Measurements from ENCODE around the gene ANKRD6.
"Not testable (repeated sequence)": the region's sequence is repeated elsewhere in the genome, so short reads cannot be mapped to it uniquely, and the experiment has no call there.

The ANKRD6 gene

DNA sequence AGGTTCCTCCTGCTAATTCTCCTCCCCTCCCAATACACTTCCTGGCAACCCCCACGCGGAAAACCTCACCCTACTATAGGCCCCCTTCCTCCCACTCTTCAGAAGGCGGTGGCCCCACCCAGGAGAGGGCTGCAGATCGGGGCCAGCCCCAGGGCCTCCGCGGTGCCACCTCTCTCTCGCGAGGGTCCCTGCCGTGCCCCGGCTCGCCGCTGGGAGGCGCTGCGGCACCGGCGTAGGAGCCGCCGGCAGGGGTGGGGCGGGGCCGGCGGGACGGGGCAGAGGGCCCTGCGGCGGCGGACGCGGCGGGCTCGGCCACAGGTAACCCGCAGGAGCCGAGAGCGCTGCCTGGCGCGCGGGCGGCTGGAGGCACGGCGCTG is at the start of gene ANKRD6:
ANKRD6 (plus strand) TSS at position 278 of the 377 bp plus-strand sequence. CDS start 133,825 bp downstream, outside the sequence.
- Histone ChIP-seq H3K4me3 (ENCODE audit: low read depth in 1 of 5, low read length in 5 of 5) (peak within 1 kb of the TSS; percentile 68 to 80 (median 70)), H3K9me3 (ENCODE audit: control insufficient read depth in 5 of 5, low read length in 5 of 5) (no peaks in the 10 kb centered on the region), H3K27me3 (ENCODE audit: control insufficient read depth in 5 of 5, insufficient read depth in 4 of 5, low read length in 5 of 5) (peaks cover 0 to 3% (median 0%) of the 10 kb centered on the region in 5 donors), H3K36me3 (ENCODE audit: control insufficient read depth in 5 of 5, insufficient read depth in 5 of 5, low read length in 5 of 5) (no peaks in the 10 kb centered on the region), H3K27ac (ENCODE audit: low read depth, low read length) (no peak within 1 kb of the TSS), H3K4me1 (ENCODE audit: control insufficient read depth in 5 of 5, insufficient read depth in 5 of 5, low read length in 5 of 5) (peaks cover 0 to 16% (median 15%) of the 10 kb centered on the region in 5 donors), H3K9ac (ENCODE audit: low read length in 5 of 5) (peak within 1 kb of the TSS in 4 of 5 donors; percentile 70 to 80 (median 75))

DNA sequence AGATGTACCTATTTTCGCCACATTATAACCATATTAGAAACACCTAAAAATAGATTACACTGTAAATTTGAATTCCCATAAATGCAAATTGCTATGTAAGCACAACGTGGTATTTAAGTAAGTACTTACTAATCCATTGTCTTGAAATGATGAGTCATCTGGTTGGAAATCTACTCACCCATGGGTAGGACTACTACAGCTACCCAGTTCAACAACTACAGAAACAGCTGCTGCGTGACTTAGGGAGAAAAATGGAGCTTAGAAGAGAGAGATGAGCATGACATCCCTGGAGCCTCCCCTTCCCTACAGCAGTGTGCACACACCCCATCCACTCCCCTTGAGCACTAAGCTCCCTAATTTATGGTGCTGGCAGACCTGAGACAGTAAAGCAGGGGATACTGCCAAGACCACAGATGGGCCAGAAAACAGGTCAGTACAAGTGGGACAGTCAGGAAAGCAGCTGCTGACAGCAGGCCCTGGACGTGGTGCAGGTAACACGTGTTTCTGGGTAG is 47.7 kb upstream of the ANKRD6 start:
- Histone ChIP-seq H3K27ac (ENCODE audit: low read depth, low read length) (no peak overlapping the region), H3K4me3 (ENCODE audit: low read depth in 1 of 5, low read length in 5 of 5) (no peak overlapping the region), H3K27me3 (ENCODE audit: control insufficient read depth in 5 of 5, insufficient read depth in 4 of 5, low read length in 5 of 5) (no peaks in the 10 kb centered on the region), H3K4me1 (ENCODE audit: control insufficient read depth in 5 of 5, insufficient read depth in 5 of 5, low read length in 5 of 5) (no peaks in the 10 kb centered on the region), H3K9me3 (ENCODE audit: control insufficient read depth in 5 of 5, low read length in 5 of 5) (no peaks in the 10 kb centered on the region), H3K36me3 (ENCODE audit: control insufficient read depth in 5 of 5, insufficient read depth in 5 of 5, low read length in 5 of 5) (peaks cover 0 to 4% (median 0%) of the 10 kb centered on the region in 5 donors), H3K9ac (ENCODE audit: low read length in 5 of 5) (no peak overlapping the region)

DNA sequence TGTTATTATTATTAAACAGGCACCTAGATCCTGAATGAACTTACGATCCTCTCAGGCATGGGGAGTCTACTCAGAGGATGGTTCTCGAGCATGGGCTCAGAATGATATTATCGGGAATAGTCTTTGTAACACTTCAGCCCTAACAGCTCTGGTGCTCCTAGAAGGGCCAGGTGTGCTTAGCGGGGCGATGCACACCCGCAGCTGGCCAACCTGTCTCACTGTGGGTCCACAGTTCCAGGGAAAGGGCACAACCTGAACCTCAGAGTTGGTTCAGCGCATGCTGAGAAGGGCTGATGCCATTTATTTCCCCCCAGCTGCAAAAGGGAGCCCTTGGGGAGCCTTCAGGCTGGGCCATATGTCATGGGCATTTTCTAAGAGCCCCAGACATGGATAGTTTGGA is 47.1 kb upstream of the ANKRD6 start:
- Histone ChIP-seq H3K36me3 (ENCODE audit: control insufficient read depth in 5 of 5, insufficient read depth in 5 of 5, low read length in 5 of 5) (peaks cover 0 to 4% (median 0%) of the 10 kb centered on the region in 5 donors), H3K4me3 (ENCODE audit: low read depth in 1 of 5, low read length in 5 of 5) (no peak overlapping the region), H3K9me3 (ENCODE audit: control insufficient read depth in 5 of 5, low read length in 5 of 5) (no peaks in the 10 kb centered on the region), H3K4me1 (ENCODE audit: control insufficient read depth in 5 of 5, insufficient read depth in 5 of 5, low read length in 5 of 5) (no peaks in the 10 kb centered on the region), H3K27me3 (ENCODE audit: control insufficient read depth in 5 of 5, insufficient read depth in 4 of 5, low read length in 5 of 5) (no peaks in the 10 kb centered on the region), H3K9ac (ENCODE audit: low read length in 5 of 5) (no peak overlapping the region), H3K27ac (ENCODE audit: low read depth, low read length) (no peak overlapping the region)

DNA sequence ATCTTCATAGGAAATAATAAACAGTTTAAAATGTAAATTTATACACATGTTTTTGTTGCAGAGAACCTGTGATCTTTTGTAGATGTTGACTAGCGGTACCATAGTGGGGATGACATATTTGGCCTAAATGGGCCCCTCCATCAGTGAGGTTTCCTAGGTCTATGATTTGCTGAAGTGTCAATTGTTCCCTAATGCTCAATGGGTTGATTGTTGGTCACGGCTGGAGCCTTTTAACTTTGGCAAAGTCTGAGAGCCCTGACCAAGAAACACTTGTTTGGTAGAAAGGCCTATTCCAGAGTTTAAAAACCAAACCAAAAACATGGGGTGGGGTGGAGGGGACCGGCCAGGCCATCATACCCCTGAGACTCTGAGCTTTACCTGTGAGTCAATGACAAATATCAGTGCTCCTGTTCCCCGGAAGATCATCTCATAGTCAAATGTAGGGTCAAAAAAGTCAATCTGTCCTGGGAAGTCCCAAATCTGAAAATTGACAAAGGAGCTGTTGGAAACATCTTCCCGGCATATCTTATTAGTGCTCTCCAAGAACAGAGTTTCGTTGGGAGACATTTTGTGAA is 45.9 kb upstream of the ANKRD6 start:
- Histone ChIP-seq H3K9ac (ENCODE audit: low read length in 5 of 5) (no peak overlapping the region), H3K27ac (ENCODE audit: low read depth, low read length) (no peak overlapping the region), H3K9me3 (ENCODE audit: control insufficient read depth in 5 of 5, low read length in 5 of 5) (no peaks in the 10 kb centered on the region), H3K36me3 (ENCODE audit: control insufficient read depth in 5 of 5, insufficient read depth in 5 of 5, low read length in 5 of 5) (peaks cover 0 to 4% (median 0%) of the 10 kb centered on the region in 5 donors), H3K27me3 (ENCODE audit: control insufficient read depth in 5 of 5, insufficient read depth in 4 of 5, low read length in 5 of 5) (no peaks in the 10 kb centered on the region), H3K4me3 (ENCODE audit: low read depth in 1 of 5, low read length in 5 of 5) (no peak overlapping the region), H3K4me1 (ENCODE audit: control insufficient read depth in 5 of 5, insufficient read depth in 5 of 5, low read length in 5 of 5) (no peaks in the 10 kb centered on the region)

DNA sequence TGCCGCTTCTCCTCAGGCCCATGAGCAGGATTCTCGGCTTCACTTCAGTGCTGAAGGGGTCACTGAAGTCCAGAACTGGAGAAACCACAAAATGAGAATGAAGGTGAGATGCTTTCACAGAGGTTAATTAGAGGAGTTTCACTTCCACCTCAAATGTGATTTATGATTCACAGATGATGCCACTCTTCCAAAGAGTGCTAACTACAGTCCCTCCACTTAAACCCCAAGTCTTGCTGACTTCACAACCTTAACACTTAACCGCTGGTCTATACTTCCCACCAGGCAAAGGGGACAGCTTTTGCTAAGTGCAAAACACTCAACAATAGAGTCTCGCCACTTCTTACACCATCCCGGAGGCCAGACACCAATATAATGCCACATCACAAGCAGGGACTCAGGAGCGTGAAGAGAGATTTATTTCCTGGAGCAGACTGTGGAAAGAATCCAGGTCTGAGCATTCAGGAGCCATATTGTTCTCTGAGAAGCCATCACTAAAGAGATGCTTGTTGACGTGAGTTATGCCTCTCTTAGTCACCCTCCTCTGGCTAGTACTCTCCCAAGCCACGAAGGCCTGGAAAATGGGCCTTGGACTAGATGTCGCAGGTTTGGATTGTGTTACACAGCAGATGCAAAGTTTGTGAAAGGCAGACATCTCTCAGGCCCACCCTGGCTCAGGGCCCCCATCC is 45.3 kb upstream of the ANKRD6 start:
- peaks cover 0 to 4% (median 0%) of the 10 kb centered on the region in 5 donors for H3K36me3 ChIP-seq (ENCODE audit: control insufficient read depth in 5 of 5, insufficient read depth in 5 of 5, low read length in 5 of 5)
- H3K27ac ChIP-seq (ENCODE audit: low read depth, low read length): no peak overlapping the region
- H3K27me3 ChIP-seq (ENCODE audit: control insufficient read depth in 5 of 5, insufficient read depth in 4 of 5, low read length in 5 of 5): no peaks in the 10 kb centered on the region
- H3K4me1 ChIP-seq (ENCODE audit: control insufficient read depth in 5 of 5, insufficient read depth in 5 of 5, low read length in 5 of 5): no peaks in the 10 kb centered on the region
- H3K4me3 ChIP-seq (ENCODE audit: low read depth in 1 of 5, low read length in 5 of 5): no peak overlapping the region
- H3K9ac ChIP-seq (ENCODE audit: low read length in 5 of 5): no peak overlapping the region
- H3K9me3 ChIP-seq (ENCODE audit: control insufficient read depth in 5 of 5, low read length in 5 of 5): no peaks in the 10 kb centered on the region

DNA sequence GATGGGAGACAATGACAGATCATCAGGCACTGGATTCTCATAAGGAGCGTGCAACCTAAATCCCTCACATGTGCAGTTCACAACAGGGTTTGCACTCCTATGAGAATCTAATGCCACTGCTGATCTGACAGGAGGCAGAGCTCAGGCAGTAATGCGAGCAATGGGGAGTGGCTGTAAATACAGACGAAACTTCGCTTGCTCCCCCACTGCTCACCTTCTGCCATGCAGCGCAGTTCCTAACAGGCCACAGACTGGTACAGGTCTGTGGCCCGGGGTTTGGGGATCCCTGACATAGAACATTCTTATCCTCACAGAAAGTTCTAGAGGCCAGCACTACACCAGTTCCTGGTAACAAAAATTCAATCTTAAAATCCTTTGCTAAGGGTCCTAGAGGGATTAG is 44.1 kb upstream of the ANKRD6 start:
- Histone ChIP-seq H3K4me1 (ENCODE audit: control insufficient read depth in 5 of 5, insufficient read depth in 5 of 5, low read length in 5 of 5) (no peaks in the 10 kb centered on the region), H3K27ac (ENCODE audit: low read depth, low read length) (no peak overlapping the region), H3K36me3 (ENCODE audit: control insufficient read depth in 5 of 5, insufficient read depth in 5 of 5, low read length in 5 of 5) (peaks cover 0 to 4% (median 0%) of the 10 kb centered on the region in 5 donors), H3K9me3 (ENCODE audit: control insufficient read depth in 5 of 5, low read length in 5 of 5) (peaks cover 0 to 6% (median 2%) of the 10 kb centered on the region in 5 donors), H3K27me3 (ENCODE audit: control insufficient read depth in 5 of 5, insufficient read depth in 4 of 5, low read length in 5 of 5) (no peaks in the 10 kb centered on the region), H3K4me3 (ENCODE audit: low read depth in 1 of 5, low read length in 5 of 5) (no peak overlapping the region), H3K9ac (ENCODE audit: low read length in 5 of 5) (no peak overlapping the region)

DNA sequence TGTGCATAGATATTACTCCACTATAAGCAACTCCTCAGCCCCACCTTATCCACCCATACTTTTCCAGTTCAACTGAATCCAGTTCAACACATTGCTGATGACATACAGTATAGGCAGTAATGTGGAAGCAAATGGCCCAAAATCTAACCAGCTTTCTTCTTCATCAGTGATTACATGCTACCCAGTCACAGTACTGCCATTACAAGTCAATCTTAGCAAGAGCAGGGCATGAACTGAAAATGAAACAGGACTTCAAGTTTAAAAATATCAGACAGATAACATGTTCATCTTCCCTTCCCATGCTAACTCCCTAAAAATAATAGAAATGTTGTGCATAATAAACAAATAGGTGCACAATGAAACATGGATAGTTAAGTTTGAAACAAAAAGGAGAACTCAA is 40.1 kb upstream of the ANKRD6 start:
- H3K27me3 ChIP-seq (ENCODE audit: control insufficient read depth in 5 of 5, insufficient read depth in 4 of 5, low read length in 5 of 5): no peaks in the 10 kb centered on the region
- no peak overlapping the region for H3K4me3 ChIP-seq (ENCODE audit: low read depth in 1 of 5, low read length in 5 of 5)
- peaks cover 0 to 6% (median 2%) of the 10 kb centered on the region in 5 donors for H3K9me3 ChIP-seq (ENCODE audit: control insufficient read depth in 5 of 5, low read length in 5 of 5)
- H3K9ac ChIP-seq (ENCODE audit: low read length in 5 of 5): no peak overlapping the region
- H3K27ac ChIP-seq (ENCODE audit: low read depth, low read length): no peak overlapping the region
- H3K4me1 ChIP-seq (ENCODE audit: control insufficient read depth in 5 of 5, insufficient read depth in 5 of 5, low read length in 5 of 5): no peaks in the 10 kb centered on the region
- H3K36me3 ChIP-seq (ENCODE audit: control insufficient read depth in 5 of 5, insufficient read depth in 5 of 5, low read length in 5 of 5): no peaks in the 10 kb centered on the region

DNA sequence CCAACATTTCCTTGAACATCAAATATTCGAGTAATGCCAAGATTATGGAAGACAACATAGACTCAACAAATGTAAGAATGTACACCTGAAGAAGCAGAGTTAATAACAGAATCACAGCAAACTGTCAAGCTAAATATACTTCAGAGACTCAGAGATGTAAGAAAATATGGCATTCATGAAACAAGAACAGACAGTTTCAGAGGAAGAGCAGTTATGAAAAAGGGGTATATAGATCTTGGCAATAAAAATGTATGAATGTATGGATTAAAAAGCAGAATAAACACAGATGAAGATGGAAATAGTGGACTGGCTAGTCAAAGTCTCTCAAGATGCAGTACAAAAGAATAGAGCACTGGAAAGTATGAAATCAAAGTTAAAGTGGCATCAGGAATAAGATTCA is 39.3 kb upstream of the ANKRD6 start:
- Histone ChIP-seq H3K4me3 (ENCODE audit: low read depth in 1 of 5, low read length in 5 of 5) (no peak overlapping the region), H3K9me3 (ENCODE audit: control insufficient read depth in 5 of 5, low read length in 5 of 5) (peaks cover 0 to 6% (median 2%) of the 10 kb centered on the region in 5 donors), H3K9ac (ENCODE audit: low read length in 5 of 5) (no peak overlapping the region), H3K27ac (ENCODE audit: low read depth, low read length) (no peak overlapping the region), H3K27me3 (ENCODE audit: control insufficient read depth in 5 of 5, insufficient read depth in 4 of 5, low read length in 5 of 5) (no peaks in the 10 kb centered on the region), H3K36me3 (ENCODE audit: control insufficient read depth in 5 of 5, insufficient read depth in 5 of 5, low read length in 5 of 5) (no peaks in the 10 kb centered on the region), H3K4me1 (ENCODE audit: control insufficient read depth in 5 of 5, insufficient read depth in 5 of 5, low read length in 5 of 5) (no peaks in the 10 kb centered on the region)

DNA sequence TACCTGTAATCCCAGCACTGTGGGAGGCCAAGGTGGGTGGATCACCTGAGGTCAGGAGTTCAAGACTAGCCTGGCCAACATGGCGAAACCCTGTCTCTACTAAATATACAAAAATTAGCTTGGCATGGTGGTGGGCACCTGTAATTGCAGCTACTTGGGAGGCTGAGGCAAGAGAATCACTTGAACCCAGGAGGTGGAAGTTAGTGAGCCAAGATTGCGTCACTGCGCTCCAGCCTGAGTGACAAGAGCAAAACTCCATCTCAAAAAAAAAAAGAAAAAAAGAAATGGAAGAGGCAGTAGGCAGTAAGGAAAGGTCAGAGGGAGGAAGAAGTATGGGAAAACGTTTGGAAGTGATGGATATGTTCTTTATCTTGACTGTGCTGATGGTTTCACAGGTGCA is 35.1 kb upstream of the ANKRD6 start:
- not testable (repeated sequence) for H3K9me3 ChIP-seq (ENCODE audit: control insufficient read depth in 5 of 5, low read length in 5 of 5); H3K36me3 ChIP-seq (ENCODE audit: control insufficient read depth in 5 of 5, insufficient read depth in 5 of 5, low read length in 5 of 5); H3K27me3 ChIP-seq (ENCODE audit: control insufficient read depth in 5 of 5, insufficient read depth in 4 of 5, low read length in 5 of 5); H3K9ac ChIP-seq (ENCODE audit: low read length in 5 of 5); H3K27ac ChIP-seq (ENCODE audit: low read depth, low read length); H3K4me3 ChIP-seq (ENCODE audit: low read depth in 1 of 5, low read length in 5 of 5)
- peaks cover 0 to 10% (median 6%) of the 10 kb centered on the region in 5 donors for H3K4me1 ChIP-seq (ENCODE audit: control insufficient read depth in 5 of 5, insufficient read depth in 5 of 5, low read length in 5 of 5)

DNA sequence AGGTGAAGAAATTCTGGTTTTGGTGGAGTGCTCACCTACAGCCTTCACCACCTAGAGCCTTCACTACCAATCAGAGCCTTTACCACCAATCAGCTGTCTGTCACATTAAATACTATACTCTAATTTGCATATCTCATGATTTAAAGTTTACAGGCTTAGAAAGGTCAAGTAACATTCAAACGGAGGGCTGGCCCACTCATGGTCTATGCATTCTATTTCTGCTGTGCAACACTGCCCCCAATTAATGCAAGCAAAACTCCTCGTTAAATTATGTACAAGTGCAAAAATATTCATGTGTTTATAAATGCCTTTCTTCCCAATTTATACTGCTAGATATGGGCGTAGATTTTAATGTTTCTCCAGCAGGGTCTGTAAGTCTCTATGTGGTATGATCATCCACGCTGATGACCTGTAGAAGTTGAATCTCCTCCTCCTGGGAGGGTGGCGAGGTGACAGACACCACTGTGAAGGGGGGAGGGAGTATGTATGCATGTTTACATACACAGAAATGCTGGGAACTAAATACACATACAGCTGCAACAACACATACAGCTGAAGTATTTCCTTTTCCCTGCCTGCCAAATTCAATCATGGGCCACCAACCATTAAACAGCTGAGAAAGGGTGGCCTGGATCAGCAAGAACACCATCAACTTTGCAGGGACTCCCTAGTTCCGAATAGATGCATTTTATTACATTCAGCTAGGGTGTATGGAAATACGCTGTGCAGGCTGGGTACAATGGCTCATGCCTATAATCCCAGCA is 34.0 kb upstream of the ANKRD6 start:
- Histone ChIP-seq H3K9me3 (ENCODE audit: control insufficient read depth in 5 of 5, low read length in 5 of 5) (no peaks in the 10 kb centered on the region), H3K4me3 (ENCODE audit: low read depth in 1 of 5, low read length in 5 of 5) (no peak overlapping the region), H3K27me3 (ENCODE audit: control insufficient read depth in 5 of 5, insufficient read depth in 4 of 5, low read length in 5 of 5) (no peaks in the 10 kb centered on the region), H3K27ac (ENCODE audit: low read depth, low read length) (no peak overlapping the region), H3K9ac (ENCODE audit: low read length in 5 of 5) (no peak overlapping the region), H3K4me1 (ENCODE audit: control insufficient read depth in 5 of 5, insufficient read depth in 5 of 5, low read length in 5 of 5) (peaks cover 0 to 10% (median 6%) of the 10 kb centered on the region in 5 donors), H3K36me3 (ENCODE audit: control insufficient read depth in 5 of 5, insufficient read depth in 5 of 5, low read length in 5 of 5) (no peaks in the 10 kb centered on the region)
